Lung (tissue), 12 donors: ENCODE measurements around the gene ARIH1. TPM values are rescaled to one million over a fixed set of nuclear protein-coding genes. Genes with fewer than 3 reads are reported as not detected.

Experiments used
- ATAC-seq: fragments of 200-7000 bp; cut with Tn5 transposase; one replicate; pipeline ENCODE4 v1.9.1; 2020; ENCODE audit warnings: moderate number of reproducible peaks; ENCODE audit not compliant: insufficient read depth, low FRiP score
- DNase-seq, 3 donors: peaks; one replicate each; pipeline ENCODE4 v3.0.0-alpha.2; 2013 to 2017
- H3K27ac ChIP-seq, 2 donors: one replicate each; pipeline ENCODE4 v1.5.1; 2013; ENCODE audit warnings: mild to moderate bottlenecking in 2 of 2, moderate library complexity in 2 of 2, control low read depth in 1 of 2, inconsistent platforms in 1 of 2, low read depth in 1 of 2, low read length in 1 of 2
- H3K27me3 ChIP-seq, 3 donors: one replicate each; pipeline ENCODE4 v1.5.1; 2013; ENCODE audit warnings: low read length in 2 of 3; ENCODE audit not compliant: control insufficient read depth in 3 of 3, insufficient read depth in 3 of 3
- H3K36me3 ChIP-seq, 4 donors: one replicate each; pipeline ENCODE4 v1.5.1; 2013; ENCODE audit warnings: low read length in 4 of 4, mild to moderate bottlenecking in 1 of 4, moderate library complexity in 1 of 4; ENCODE audit not compliant: control insufficient read depth in 4 of 4, insufficient read depth in 4 of 4
- H3K4me1 ChIP-seq, 5 donors: one replicate each; pipeline ENCODE4 v1.5.1; 2013; ENCODE audit warnings: low read length in 5 of 5, mild to moderate bottlenecking in 2 of 5, moderate library complexity in 1 of 5; ENCODE audit not compliant: control insufficient read depth in 5 of 5, insufficient read depth in 5 of 5
- H3K4me3 ChIP-seq: one replicate; pipeline ENCODE4 v1.5.1; 2013; ENCODE audit warnings: mild to moderate bottlenecking, control low read depth, moderate library complexity
- H3K9ac ChIP-seq, 2 donors: one replicate each; pipeline ENCODE4 v1.5.1; 2013; ENCODE audit warnings: low read length in 2 of 2, control low read depth in 1 of 2; ENCODE audit not compliant: insufficient read depth in 1 of 2
- H3K9me3 ChIP-seq, 4 donors: one replicate each; pipeline ENCODE4 v1.5.1; 2013; ENCODE audit warnings: low read length in 3 of 4, mild to moderate bottlenecking in 1 of 4, moderate library complexity in 1 of 4; ENCODE audit not compliant: control insufficient read depth in 4 of 4, insufficient read depth in 3 of 4
- CTCF ChIP-seq: IDR thresholded peaks from 2 replicates; pipeline ENCODE4 v1.5.1; 2012; ENCODE audit warnings: mild to moderate bottlenecking; ENCODE audit errors: control extremely low read depth, extremely low read depth
- WGBS, 2 donors: extraction: QIAGEN DNeasy Blood & Tissue Kit; methylation state at CpG; one replicate each; pipeline ENCODE4 v1.1.7; 2013; 5-methylcytosine and 5-hydroxymethylcytosine counted together
- polyA plus RNA-seq, 2 donors: library from polyadenylated mRNA; stranded (reverse); fragments of 200-250 nt; gene quantifications; one replicate each; pipeline ENCODE4 v1.2.1, GENCODE V29; 2013
- total RNA-seq, 2 donors: library from RNA; depleted of rRNA in 1 of 2; stranded (reverse); fragments of >200 nt in 1 of 2; gene quantifications; one replicate each; pipeline ENCODE4 v1.2.1, GENCODE V29; 2014 to 2021
- donor health status: control.
- donor health status: control.
- donor health status: Bipolar disorder and iron deficiency.
- donor health status: healthy.
- donor health status: DM: yes; HTN: yes; CAD: no.

Gene ARIH1
- total and polyA plus RNA-seq, 4 donors = 18.8 to 131 (median 66.0) TPM

GRCh38 chr15:72502220-72502809 lies 28.2 kb downstream of the ARIH1 start:
- Histone ChIP-seq H3K4me1 (peaks cover 0 to 13% (median 0%) of the 10 kb centered on the region in 5 donors), H3K9me3 (no peaks in the 10 kb centered on the region), H3K27ac (no peak overlapping the region), H3K36me3 (peaks cover 0 to 6% (median under 1%) of the 10 kb centered on the region in 4 donors), H3K27me3 (no peaks in the 10 kb centered on the region), H3K4me3 (no peak overlapping the region), H3K9ac (no peak overlapping the region)
- DNase-seq = no peak
- no peak for ATAC-seq
- WGBS, 2 donors = 54 to 70% methylated on average over 5 of the region's 5 CpGs
- TF ChIP-seq CTCF = no peak

- Histone ChIP-seq H3K9ac (no peak overlapping the region), H3K27me3 (no peaks in the 10 kb centered on the region), H3K4me1 (peaks cover 0 to 17% (median 0%) of the 10 kb centered on the region in 5 donors), H3K9me3 (no peaks in the 10 kb centered on the region), H3K27ac (no peak overlapping the region), H3K4me3 (no peak overlapping the region), H3K36me3 (peaks cover 0 to 6% (median under 1%) of the 10 kb centered on the region in 4 donors)
- WGBS, 2 donors = 27 to 32% methylated on average over 1 of the region's 1 CpG
- TF ChIP-seq CTCF = no peak
- DNase-seq (no peak), ATAC-seq (no peak)
These were observed 29.0 kb downstream of the ARIH1 start for GRCh38 chr15:72503147-72503546.

GRCh38 chr15:72507402-72508092 lies 33.4 kb downstream of the ARIH1 start:
- Histone ChIP-seq H3K4me3 (no peak overlapping the region), H3K9ac (no peak overlapping the region), H3K36me3 (peaks cover 0 to 3% (median 0%) of the 10 kb centered on the region in 4 donors), H3K4me1 (peaks cover 0 to 9% (median 0%) of the 10 kb centered on the region in 5 donors), H3K9me3 (no peaks in the 10 kb centered on the region), H3K27ac (no peak overlapping the region), H3K27me3 (no peaks in the 10 kb centered on the region)
- WGBS, 2 donors = 86 to 94% methylated on average over 1 of the region's 1 CpG
- ATAC-seq (no peak), DNase-seq (no peak)
- TF ChIP-seq CTCF = no peak
